Left forelimb (tissue), 1 donor: Measurements from ENCODE around the gene LILRB5.
"Not testable (repeated sequence)": the region's sequence is repeated elsewhere in the genome, so short reads cannot be mapped to it uniquely, and the experiment has no call there.

Source experiments
- DNase-seq: peaks from one replicate; pipeline ENCODE4 v3.0.0-alpha.2; 2018; ENCODE audit warnings: low spot score

LILRB5 gene

DNA sequence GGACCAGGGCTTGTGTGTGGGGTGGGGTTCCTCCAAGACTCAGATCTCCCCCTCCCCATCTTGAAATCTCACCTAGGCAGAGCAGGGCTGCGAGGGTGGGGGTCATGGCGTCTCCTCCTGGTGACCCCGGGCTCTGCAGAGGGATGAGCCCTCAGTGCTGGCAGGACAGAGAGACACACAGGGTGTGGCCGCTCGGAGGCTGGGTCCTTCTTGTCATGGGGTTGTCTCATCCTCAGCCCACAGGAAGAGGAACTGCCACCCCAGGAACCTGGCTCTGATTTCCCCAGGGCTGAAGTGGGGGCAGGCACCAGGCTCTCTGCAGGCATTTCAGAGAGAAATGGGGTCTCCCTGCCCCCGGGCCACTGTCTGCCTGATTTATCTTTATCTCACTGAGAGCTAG is 14.4 kb downstream of the LILRB5 start, which contains the start of gene LILRA6:
TSS of gene LILRA6 (minus strand) at position 145 of the 400 bp plus-strand sequence.
- DNase-seq, result not testable (repeated sequence)

GRCh38 chr19:54242234-54242633 is 14.8 kb downstream of the LILRB5 start:
- DNase-seq, result not testable (repeated sequence)

GRCh38 chr19:54240372-54241336 is 16.4 kb downstream of the LILRB5 start:
- not testable (repeated sequence) for DNase-seq

DNA sequence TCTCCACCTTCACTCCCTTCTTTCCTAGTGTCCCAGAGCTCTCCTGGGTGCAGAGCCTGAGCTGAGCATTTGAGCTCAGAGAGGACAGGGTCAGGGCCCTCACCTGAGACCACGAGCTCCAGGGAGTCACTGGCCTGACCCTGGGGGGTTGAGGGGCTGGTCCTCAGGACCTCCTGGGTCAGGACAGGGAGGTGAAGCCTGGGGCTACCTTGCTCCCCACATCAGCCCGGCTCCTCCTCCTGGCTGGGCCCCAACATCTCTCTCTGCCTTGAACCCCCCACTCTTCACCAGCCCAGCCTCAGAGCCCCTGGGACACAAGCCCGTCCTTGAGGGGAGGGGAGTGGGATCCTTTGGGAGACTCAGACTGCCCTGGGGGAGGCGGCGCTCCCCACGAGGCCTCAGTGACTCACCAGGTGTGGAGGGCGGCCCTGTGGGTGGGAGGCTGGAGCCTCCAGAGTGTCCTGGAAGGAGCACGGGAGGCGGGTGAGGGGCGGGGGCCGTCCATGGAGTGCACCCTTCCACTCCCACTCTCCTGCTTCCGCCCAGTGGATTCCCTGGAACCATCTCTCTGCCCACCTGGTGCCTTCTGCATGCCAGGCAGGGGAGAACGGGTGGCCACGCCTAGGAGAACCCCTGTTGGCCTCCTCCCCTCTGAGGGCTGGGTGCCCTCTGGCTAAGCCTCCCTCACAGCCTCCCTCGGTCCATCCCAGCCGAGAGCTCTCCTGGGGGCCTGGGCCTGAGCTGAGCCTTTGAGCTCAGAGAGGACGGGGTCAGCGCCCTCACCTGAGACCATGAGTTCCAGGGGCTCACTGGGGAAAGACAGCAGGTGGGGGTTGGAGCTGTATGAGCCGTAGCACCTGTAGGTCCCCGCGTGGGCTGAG is 17.3 kb downstream of the LILRB5 start:
- not testable (repeated sequence) for DNase-seq

GRCh38 chr19:54233941-54234340 is 23.1 kb downstream of the LILRB5 start:
- DNase-seq, result no peak

DNA sequence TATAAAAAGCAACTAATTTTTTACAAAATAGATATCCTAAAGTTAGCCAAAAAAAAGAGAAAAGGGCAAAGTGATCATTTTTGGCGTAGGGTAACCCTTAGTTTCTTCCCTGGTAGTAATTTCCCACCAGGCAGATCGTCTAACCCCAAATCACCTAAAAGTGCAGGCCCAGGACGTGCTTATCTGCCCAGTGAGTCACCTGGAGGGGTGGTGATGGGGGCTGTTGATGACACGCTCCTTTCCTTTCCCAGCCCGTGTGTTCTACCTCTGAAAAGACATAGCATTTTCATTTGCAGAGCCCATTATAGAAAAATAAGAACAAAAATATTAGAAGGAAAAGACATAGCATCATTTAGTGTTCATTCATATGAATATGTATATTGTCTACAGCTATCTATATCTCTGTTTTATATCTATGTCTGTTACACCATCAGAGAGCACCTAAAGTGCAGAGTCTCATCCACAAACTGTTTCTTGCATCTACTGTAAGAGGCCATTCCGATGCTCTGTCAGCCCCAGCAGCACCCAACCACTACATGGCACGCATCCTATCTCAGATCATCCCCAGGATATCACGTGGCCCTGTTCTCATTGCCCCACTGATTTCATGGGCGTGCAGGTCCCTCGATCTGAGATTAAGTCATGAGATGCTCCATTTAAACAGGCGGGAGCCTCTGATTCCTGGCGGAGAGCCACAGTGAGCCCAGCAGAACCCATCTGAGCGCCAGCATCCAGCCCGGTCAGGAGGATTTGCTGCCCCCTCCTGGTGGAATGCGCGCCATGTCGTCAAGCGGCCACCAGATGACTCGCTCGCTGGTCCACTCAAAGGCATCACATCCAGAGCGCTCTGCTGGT is 25.8 kb downstream of the LILRB5 start:
- DNase-seq, result no peak

GRCh38 chr19:54230031-54230430 is 27.0 kb downstream of the LILRB5 start:
- DNase-seq, result no peak

DNA sequence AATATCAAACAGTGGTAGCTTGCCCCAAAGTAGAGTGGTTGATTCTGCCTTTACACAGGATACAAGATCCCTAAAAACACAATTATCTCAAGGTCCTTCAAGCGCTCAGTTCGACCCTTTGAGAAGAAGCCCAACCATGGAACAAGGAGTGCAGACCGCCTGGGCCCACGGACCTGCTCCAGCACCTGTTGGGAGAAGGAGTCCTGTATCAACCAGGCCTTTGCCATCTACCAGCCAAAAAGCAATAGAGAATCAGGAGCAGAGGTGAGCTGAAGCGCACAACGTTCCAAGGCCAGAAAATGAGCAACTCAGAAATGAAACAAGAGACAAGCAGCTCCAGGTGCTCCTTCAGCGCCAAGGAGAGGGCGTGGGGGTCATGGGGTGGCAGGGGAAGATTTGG is 27.9 kb downstream of the LILRB5 start:
- DNase-seq, result no peak

- not testable (repeated sequence) for DNase-seq
These were observed 32.5 kb downstream of the LILRB5 start for GRCh38 chr19:54224619-54225018.

- not testable (repeated sequence) for DNase-seq
These were observed 33.2 kb downstream of the LILRB5 start for GRCh38 chr19:54223937-54224281.

DNA sequence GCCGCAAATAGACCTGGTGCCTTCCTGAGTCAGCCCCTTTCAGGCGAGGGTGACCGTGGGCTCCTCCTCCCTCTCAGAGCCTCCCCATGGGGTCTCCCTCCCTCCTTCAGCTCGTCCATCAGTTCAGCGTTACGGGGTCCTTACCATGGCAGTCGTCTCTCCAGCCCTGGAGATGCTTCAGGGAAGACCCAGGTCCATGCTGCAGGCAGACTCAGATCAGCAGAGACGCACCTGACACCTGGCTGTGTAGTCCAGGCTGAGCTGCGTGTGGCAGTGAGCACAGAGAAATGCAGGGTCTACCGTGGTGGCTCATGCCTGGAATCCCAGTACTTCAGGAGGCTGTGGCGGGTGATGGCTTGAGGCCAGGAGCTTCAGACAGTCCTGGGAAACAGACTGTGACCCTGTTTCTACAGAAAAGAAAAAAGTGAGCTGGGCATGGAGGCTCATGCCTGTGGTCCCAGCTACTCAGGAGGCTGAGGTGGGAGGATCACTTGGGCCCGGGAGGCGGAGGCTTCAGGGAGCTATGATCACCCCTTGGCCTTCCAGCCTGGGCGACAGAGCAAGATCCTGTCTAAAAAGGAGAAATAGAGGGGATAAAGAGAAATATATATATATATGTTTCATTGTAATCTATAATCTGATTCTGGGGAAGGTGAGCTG is 33.7 kb downstream of the LILRB5 start:
- not testable (repeated sequence) for DNase-seq

GRCh38 chr19:54222474-54223276 is 34.4 kb downstream of the LILRB5 start, which contains the start of gene LILRB3:
LILRB3 (minus strand) TSS chr19:54223007; CDS start chr19:54222976, 31 bp downstream.
- DNase-seq, result not testable (repeated sequence)

DNA sequence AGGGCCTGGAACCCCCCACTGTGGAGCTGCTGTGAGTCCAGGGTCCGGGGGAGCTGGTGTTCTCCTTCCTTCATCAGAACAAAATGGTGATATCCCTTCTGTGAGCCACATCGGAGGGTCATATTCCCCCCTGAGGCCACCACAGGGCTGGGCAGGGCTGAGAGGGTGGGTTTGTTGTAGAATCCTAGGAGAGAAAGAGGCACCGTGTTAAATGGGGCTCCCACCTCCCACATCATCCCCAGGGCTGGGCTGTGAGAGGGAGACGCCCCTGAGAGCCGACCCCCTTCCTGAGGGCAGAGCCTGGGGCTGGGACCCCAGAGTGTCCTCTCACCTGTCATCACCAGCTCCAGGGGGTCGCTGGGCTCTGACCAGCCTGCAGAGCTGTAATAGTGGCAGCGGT is 35.1 kb downstream of the LILRB5 start:
- not testable (repeated sequence) for DNase-seq

- DNase-seq, result not testable (repeated sequence)
These were observed 37.4 kb downstream of the LILRB5 start for GRCh38 chr19:54219702-54220101.

DNA sequence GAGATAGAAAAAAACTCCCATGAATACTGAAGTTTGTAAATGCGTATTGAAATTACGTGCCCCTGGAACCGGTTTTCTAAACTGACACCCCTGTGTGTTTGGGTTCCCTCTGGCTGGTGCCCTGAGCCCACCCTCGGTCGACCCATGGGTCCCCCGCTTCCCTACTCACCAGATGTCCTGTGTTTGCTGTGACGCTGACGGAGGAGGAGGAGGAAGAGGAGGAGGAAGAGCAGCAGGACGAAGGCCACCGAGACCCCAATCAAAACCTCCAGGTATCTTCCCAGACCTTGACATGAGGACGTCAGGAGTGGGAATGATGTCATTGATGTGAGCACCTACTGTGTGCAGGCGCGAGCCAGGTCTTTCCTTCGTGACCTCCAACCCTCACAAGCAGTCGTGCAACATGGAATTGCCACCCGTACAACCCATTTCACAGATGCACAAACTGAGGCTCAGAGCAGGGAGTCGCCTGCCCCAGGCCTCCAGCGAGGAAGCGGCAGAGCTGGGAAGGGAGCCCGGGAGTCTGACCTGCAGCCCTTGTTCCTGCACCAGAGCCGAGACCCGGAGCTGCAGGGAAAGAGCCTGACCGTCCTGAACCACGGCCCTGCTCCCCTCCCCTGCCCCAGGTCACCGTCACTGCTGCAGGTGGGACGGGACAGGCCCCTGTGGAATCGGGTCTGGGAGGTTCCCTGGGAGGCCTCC is 38.0 kb downstream of the LILRB5 start:
- no peak for DNase-seq

DNA sequence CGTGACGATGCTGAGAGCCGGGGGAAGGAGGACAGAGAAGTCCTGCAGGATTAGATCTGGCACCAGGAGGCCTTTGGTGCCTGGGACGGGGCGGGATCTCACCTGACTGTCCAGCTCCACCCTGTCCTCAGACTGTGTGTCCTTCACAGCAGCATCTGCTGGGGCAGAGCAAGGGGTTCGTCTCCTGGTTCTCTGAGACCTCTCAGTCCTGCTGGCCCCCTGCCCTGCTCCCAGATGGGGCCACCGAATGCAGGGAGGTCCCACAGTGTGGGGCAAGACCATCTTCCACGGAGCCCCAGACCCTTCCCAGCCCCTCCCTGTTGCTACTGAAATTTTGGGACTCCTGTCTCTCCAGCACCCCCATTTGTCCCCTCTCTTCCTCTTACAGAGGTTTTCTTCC is 38.8 kb downstream of the LILRB5 start:
- no peak for DNase-seq

DNA sequence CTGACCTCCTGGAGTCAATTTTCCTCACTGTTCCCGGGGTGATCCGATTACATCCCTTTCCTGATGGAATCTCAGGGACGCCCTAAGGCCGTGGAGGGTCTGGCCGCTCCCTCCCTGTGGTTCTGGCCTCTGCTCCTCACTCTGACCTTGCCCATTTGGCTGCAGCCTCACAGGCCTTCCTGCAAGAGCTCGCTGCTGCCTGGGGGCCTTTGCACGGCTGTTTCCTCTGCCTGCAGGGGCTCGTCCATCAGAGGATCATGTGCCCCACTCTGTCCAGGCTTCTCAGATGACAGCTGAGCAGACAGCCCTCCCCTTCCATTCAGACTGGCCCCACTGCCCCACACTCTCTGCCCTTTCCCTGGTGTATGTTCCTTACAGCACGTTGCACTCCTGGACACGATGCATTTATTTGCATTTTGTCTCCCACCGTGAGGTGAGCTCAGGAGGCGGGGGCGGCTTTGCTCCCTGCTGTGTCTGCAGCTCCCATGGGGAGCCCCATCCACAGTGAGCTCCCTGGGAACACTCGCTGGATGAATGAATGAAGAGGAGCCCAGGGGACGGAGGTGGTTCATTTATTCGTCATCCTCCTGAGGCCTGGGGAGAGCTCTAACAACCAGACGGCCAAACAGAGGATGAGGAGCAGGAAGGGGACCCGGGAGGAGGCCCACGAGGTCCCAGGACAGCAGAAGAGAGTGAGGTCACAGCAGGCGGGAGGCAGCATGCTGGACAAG is 39.4 kb downstream of the LILRB5 start:
- not testable (repeated sequence) for DNase-seq

DNA sequence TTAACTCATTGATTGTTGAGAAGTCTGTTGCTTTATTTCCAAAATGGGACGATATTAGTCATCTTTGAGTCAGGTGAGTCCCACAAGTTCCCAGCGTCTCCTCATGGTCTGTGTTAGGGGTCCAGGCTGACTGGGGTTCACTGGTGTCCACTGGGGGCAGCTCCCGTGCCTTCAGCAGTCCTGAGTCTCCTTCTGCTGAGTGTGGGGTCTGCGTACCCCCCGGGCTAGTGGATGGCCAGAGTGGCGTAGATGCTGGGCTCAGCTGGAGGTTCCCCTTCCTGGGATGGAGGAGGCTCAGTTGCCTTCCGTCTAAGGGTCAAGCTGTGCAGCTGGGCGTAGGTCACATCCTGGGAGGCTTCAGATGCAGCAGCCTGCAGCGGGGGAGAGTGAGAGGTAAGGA is 40.2 kb downstream of the LILRB5 start:
- no peak for DNase-seq

DNA sequence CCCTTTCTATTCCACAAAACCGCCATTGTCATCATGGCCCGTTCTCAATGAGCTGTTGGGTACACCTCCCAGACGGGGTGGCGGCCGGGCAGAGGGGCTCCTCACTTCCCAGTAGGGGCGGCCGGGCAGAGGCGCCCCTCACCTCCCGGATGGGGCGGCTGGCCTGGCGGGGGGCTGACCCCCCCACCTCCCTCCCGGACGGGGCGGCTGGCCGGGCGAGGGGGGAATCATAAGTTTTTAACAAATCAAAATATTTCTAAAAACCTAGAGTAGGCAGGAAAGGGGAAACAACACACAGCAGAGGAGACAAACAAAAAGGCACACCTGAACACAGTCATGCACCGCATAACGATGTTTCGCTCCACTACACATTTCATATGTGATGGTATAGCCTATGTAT is 42.3 kb downstream of the LILRB5 start:
- not testable (repeated sequence) for DNase-seq
